ENCODE data around the gene KHNYN.
A peak's percentile ranks its signal among the peaks of the same experiment; 100 is the strongest.
"Not testable (repeated sequence)": the region's sequence is repeated elsewhere in the genome, so short reads cannot be mapped to it uniquely, and the experiment has no call there.

KHNYN gene

GRCh38 chr14:24439257-24439656 lies 9.5 kb downstream of the KHNYN start:
- DNase-seq: no peak

GRCh38 chr14:24439830-24440605 lies 10.3 kb downstream of the KHNYN start:
- DNase-seq: no peak

GRCh38 chr14:24440606-24441399 lies 11.0 kb downstream of the KHNYN start:
- DNase-seq: no peak

GRCh38 chr14:24441485-24441884 lies 11.7 kb downstream of the KHNYN start:
- no peak for DNase-seq

- no peak for DNase-seq
These were observed 12.1 kb downstream of the KHNYN start for GRCh38 chr14:24441904-24442239.

GRCh38 chr14:24442240-24443052 lies 12.7 kb downstream of the KHNYN start, which contains the start of gene SDR39U1:
Gene SDR39U1 (minus strand): TSS chr14:24442776. CDS start chr14:24442769, 7 bp downstream.
- DNase-seq: peak; percentile 99

GRCh38 chr14:24443053-24443665 lies 13.4 kb downstream of the KHNYN start:
- no peak for DNase-seq

GRCh38 chr14:24450828-24451227 lies 21.1 kb downstream of the KHNYN start:
- not testable (repeated sequence) for DNase-seq

GRCh38 chr14:24456980-24457379 lies 27.2 kb downstream of the KHNYN start:
- no peak for DNase-seq

- no peak for DNase-seq
These were observed 29.0 kb downstream of the KHNYN start for GRCh38 chr14:24458736-24459135.

GRCh38 chr14:24459331-24459730 lies 29.6 kb downstream of the KHNYN start:
- no peak for DNase-seq

- no peak for DNase-seq
These were observed 31.6 kb downstream of the KHNYN start for GRCh38 chr14:24461336-24461735.

- no peak for DNase-seq
These were observed 33.5 kb downstream of the KHNYN start for GRCh38 chr14:24463017-24463883.

- no peak for DNase-seq
These were observed 34.4 kb downstream of the KHNYN start for GRCh38 chr14:24463884-24464785.

- no peak for DNase-seq
These were observed 35.6 kb downstream of the KHNYN start for GRCh38 chr14:24465368-24465767.

- no peak for DNase-seq
These were observed 36.1 kb downstream of the KHNYN start for GRCh38 chr14:24465805-24466204.

GRCh38 chr14:24470450-24470849 lies 40.7 kb downstream of the KHNYN start:
- not testable (repeated sequence) for DNase-seq

GRCh38 chr14:24473211-24473610 lies 43.5 kb downstream of the KHNYN start:
- no peak for DNase-seq

- DNase-seq: no peak
These were observed 45.5 kb downstream of the KHNYN start for GRCh38 chr14:24475261-24475660.

- DNase-seq: not testable (repeated sequence)
These were observed 50.2 kb downstream of the KHNYN start for GRCh38 chr14:24479999-24480398.

Measured in midbrain (tissue), 1 donor.